Stimulated activated CD4-positive, alpha-beta T cell treated with anti-CD3 and anti-CD28 coated beads, TNF-alpha, amount 100 ng/mL, for 1 hour (primary cell): ENCODE measurements around the gene SFTPB.
"Not testable (repeated sequence)": the region's sequence is repeated elsewhere in the genome, so short reads cannot be mapped to it uniquely, and the experiment has no call there.

Source experiments
- DNase-seq, 3 donors: peaks; one replicate each; pipeline ENCODE4 v3.0.0-alpha.2; 2020; ENCODE audit warnings: low read depth in 3 of 3, low spot score in 1 of 3

SFTPB gene

DNA sequence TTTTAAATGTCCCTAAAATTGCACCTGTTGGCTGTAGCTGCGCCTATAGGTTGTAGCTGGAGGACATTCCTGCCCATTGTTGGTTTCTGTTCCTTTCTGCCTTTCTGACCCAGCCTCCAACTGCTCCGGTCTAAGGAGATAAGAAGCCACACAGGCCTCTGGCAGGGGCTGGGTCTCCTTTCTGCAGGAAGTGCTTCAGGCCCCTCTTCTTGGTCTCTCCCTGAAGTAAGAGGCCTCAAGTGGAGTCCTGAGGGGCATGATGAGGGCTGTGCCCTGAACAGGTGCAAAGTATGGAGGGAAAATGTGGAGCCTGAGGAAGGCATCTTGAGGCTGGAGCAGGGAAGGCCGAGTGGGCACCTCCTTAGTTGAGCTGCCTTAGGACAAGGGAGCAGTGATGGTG, 10.4 kb upstream of the SFTPB start:
- no peak for DNase-seq

DNA sequence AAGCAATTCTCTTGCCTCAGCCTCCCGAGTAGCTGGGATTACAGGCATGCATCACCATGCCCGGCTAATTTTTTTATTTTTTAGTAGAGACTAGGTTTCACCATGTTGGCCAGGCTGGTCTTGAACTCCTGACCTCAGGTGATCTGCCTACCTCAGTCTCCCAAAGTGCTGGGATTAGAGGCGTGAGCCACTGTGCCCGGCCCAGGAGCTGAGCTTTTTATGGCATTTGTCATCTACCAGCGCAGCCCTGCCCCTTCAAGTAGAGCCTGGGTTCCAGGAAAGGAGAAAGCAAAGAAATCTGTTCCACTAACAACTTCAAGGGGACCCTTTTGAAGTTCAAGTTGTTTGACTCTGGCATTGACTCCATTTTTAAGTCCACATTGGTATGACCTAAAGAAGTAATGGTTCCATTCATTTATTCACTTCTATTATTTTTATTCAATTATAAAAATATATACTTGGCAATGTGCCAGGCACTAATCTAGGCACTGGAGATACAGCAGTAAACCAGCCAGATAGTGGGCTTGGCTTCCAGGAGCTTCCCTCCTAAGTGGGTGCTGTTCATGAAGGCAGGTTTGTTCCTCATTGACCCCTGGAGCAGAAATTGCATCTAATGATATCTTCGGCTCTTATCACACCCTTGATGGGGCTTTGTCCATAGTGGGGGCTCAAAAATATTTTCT, 8.0 kb upstream of the SFTPB start:
- no peak for DNase-seq

DNA sequence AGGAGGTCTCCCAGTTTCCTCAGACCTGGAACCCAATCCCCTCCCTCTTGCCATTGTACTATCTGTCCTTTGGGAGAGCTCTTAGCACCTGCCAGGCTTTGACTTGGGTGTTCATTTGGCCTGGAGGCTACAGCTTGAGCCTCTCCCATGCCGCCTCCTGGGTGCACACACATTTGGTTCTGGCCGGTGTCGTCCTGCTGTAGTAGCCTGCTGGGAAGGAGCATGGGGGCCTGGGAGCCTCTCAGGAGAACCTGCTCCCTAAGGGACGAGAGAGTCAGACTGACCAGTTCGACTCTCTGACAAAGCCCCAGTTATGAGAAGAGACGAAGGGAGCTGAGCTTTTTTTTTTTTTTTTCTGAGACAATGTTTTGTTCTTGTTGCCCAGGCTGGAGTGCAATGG, 7.4 kb upstream of the SFTPB start:
- DNase-seq, result no peak

DNA sequence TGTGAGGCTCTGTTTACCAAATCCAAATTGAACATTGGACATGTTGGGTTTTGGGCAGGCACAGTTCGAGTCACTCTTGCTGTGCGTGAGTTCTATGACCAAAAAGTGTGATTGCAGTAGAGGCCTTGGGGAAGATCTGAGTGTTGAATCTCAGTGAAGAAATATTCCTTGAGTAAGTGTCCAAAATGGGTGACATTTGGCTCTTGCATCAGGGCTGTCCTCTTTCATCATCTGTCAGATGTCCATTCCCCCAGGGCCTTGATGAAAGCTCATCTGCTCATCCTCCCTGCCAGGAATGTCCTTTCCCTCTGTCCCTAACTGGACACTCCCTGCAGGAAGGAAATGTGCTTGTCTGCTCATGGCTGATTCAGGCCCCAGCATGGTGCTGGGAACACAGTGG, 6.4 kb upstream of the SFTPB start:
- DNase-seq, result no peak

DNA sequence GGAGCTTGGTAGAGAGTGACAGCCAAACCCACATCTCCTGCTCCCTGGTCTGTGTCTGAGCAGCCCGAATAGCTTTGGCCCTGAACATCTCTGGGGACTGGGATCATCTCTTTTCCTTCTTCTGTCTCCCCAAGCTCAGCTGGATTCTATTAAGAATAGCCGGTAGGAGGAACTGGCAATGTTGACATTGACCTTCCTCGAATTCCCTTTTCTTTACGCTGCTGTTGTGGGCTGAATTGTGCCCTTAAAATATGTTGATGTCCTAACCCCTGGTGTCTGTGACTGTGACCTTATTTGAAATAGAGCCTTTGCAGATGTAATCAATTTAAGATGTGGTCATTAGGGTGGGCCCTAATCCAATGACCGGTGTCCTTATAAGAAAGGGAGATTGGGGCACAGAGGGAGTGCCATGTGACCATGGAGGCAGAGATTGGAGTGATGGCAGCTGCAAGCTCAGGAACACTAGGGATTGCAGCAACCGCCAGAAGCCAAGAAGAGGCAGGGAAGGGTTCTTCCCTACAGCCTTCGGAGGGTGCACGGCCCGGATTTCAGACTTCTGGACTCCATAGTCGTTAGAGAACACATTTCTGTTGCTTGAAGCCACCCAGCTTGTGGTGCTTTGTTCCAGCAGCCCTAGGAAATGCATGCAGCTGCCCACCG, 5.8 kb upstream of the SFTPB start:
- DNase-seq, result no peak

DNA sequence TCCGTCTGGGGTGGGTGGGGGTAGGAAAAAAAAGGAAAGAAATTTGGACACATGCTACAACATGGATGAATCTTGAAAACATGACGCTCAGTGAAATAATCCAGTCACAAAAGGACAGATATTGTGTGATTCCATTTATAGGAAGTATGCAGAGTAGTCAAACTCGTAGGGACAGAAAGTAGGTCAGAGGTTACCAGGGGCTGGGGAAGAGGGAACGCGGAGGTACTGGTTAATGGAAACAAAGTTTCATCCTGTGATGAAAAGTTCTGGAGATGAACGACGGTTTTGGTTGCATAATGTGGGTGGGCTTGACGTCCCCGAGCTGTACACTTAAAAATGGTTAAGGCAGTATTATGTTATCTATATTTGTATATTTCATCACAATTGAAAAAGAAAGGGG, 4.5 kb upstream of the SFTPB start:
- DNase-seq, result no peak

DNA sequence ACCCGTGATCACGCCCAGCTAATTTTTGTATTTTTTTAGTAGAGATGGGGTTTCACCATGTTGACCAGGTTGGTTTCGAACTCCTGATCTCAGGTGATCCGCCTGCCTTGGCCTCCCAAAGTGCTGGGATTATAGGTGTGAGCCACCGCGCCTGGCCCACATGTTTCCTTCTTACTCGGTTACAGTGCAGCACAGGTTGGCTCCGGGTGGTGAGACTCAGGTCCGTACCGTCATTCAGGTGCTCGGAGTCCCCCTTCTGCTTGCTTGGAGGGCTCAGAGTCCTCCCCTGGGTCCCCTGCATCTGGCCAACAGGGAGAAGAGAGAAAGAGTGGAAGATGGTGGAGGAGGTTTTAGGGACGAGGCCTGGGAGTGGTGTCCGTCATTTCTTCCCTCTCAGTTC, 2.4 kb upstream of the SFTPB start:
- DNase-seq, result not testable (repeated sequence)

DNA sequence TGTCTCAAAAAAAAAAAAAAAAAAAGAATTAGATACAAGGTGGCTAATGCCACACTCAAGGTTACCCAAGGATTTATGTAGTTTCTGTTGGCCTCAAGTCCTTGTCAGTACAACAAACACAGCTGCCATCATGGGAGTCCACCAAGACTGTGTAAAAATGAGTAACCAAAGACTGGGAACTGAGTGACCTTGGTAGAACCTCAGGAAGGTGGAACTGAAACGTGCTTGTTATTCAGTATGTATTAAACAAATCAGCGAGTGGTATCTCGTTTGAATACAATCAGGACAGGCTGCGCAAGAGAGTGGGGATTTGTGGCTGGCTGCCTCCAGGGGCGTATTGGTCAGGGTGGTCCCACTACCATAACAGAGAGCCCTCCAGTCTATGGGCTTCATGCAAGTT, 1.6 kb upstream of the SFTPB start:
- DNase-seq, result no peak

DNA sequence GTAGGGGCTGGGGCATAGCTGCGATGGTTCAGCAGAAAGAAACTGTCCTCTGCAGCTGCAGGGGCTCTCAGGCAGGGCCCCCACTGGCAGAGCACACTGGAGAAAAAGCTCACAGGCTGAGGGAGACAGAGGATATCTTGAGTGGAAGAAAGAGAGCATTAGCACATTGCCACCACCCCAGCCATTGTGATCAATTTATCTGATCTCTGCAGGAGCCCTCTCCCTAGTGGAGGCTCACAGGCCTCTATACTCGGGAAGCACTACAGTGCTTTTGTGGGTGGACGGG, 801 bp upstream of the SFTPB start:
- DNase-seq, result no peak

DNA sequence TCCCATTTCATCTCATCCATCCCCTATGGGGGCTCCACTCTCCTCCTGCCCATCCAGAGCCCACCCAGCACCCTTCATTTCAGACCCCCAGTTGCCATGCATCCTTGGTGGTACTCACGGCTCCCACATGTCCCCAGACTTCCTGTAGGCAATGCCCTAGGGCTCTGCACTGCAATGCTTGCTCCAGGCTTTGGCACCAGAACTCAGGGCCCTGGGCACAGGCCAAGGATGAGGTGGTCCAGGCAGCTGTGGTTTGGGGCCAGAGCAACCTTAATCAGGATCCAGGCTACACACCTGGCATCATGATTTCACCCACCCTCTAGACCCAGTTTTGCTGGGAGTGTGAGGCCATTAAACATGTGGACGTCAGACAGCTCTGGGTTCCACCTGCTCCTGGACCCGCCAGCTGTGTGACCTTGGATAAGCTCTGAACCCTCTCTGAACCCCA, 414 bp downstream of the SFTPB start:
- DNase-seq, result no peak

DNA sequence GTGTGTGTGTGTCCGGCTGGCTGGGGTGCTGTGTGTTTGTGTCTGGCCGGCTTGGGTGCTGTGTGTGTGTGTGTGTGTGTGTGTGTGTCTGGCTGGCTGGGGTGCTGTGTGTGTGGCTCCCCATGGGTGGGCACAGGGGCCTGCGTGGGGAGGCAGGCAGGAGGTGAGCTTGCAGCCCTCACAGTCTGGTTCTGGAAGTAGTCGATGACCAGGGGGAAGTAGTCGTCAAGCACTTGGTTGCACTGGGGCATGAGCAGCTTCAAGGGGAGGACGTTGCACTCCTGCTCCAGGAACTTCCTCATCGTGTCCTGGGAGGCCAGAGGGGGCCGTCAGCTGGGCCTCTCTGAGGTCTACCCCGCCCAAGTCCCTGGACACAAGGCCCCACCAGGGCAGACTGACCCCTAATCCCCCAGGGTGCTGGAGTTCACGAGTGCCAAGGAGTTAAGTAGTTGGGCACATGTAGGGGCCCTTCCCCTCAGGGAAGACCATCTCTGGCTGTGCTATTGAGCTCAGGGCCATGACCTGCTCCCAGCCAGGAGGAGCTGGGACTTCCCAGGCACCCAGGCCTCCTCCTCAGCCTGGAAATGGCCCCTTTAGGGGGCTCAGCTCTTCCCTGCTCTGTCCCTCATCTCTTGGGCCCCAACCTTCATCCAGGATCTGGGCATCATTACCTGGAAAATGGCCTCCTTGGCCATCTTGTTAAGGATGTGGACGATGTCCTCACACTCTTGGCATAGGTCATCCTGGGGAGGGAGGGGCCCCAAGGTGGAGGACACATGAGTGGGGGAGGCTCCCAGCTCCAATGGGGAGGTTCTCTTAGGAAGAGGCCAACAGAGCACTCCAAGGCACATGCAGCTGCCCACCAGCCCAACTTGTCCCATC, 1.3 kb downstream of the SFTPB start:
- DNase-seq, result no peak

DNA sequence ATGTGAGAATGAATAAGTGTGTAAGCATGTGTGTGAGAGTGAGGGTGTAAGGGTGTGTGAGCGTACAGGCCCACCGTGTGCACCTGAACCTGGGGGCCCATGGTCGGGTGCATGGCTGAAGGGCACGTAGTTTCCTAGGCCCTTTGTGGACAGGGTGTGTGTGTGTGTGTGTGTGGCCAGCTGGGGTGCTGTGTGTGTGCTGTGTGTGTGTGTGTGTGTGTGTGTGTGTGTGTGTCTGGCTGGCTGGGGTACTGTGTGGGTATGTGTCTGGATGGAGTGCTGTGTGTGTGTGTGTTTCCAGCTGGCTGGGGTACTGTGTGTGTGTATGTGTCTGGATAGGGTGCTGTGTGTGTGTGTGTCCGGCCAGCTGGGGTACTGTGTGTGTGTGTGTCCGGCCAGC, 2.0 kb downstream of the SFTPB start:
- no peak for DNase-seq

DNA sequence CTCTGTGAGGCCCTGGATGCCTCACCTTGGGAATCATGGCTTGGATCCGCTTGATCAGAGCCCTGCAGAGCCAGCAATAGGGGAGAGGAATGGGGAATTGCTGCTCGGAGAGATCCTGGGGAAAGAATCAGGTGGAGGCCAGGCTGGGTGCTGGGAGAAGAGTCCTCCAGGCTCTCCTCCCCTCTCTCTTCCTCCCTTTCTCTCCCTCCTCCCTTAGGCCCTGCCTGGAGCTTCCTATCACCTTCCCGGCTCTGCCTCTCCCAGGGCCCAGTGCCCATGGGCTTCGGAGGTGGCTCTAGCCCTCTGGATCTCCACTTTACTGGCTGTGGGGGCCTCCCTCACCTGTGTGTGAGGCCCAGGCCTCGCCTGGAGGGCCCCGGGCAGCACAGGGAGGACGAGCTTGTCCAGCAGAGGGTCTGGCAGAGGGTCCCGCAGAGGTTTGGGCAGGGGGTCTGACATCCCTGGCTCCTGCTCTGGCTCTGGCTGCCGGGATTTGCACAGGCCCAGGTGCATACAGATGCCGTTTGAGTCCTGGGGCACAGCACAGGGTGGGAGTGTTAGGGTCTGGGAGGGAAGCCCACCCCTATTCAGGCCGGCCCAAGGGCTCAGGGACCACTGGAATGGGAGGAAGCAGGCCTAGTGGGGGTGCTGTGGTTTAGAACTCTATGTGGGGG, 2.6 kb downstream of the SFTPB start:
- DNase-seq, result no peak

DNA sequence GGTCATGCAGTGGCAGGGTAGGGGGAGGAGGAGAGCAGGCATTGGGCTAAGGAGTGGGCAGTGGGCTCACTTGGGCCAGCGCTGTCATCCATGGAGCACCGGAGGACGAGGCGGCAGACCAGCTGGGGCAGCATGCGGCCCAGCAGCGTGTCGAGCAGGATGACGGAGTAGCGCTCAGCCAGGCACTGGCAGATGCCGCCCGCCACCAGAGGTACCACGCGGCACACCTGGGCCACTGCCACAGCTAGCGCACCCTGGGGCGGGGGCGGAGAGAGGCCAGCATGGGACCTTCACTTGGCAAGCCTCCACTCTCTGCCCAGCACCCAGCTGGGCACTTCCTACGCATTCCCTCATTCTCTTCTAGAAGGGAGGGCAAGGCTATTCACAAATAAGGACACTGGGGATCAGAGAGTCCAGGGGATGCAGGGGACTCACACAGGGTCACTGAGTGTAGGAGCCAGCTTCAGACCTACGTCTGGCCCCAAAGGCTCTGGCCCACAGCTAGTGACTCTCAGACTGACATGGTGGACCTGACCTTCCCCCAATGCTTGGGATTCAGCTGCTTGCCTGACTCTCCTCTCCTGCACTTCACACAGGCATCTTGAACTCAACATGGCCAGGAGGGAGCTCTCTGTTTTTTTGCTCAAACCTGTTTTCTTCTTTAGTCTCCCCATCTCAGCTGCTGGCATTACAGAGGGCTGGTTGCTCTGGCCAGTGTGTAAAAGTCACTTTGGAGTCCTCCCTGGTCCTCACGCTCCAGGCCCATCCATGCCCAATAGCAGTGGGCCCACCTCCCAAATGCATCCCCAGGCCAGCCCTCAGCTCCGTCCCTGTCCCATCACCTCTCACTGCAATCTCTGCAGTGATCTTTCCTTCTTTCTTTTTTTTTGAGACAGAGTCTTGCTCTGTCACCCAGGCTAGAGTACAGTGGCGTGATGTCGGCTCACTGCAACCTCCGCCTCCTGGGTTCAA, 4.1 kb downstream of the SFTPB start:
- DNase-seq, result no peak

DNA sequence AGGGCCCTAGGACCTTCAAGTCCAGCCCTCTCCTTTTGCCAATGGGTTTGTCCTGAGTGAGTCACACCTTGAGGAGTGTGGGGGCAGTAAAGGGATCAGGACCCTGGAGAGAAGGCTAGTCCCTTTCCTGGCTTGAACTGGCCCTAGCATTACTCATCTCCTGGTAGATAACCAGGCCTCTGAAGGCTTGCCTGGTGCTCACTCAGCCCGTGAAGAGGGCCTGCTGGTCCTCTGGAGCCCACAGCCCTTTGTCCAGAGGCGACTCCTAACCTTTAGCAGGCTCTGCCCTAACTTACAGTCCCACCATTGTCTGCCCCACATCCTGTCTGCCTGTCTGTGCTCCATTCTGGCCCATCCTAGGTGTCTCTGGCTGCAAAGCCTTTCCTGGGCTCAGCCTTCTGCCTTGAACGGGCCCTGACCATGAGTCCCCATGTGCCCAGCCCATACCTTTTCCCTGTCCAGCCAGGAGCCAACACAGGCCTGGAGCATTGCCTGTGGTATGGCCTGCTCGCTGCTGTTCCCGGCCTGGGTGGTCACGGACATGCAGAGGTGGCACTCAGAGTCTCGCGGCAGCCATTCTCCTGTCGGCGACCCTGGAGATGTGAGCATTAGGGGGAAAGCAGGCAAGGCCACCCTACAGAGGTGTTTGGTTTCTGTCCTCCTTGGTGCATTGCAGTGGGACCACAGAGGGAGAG, 5.0 kb downstream of the SFTPB start:
- no peak for DNase-seq

DNA sequence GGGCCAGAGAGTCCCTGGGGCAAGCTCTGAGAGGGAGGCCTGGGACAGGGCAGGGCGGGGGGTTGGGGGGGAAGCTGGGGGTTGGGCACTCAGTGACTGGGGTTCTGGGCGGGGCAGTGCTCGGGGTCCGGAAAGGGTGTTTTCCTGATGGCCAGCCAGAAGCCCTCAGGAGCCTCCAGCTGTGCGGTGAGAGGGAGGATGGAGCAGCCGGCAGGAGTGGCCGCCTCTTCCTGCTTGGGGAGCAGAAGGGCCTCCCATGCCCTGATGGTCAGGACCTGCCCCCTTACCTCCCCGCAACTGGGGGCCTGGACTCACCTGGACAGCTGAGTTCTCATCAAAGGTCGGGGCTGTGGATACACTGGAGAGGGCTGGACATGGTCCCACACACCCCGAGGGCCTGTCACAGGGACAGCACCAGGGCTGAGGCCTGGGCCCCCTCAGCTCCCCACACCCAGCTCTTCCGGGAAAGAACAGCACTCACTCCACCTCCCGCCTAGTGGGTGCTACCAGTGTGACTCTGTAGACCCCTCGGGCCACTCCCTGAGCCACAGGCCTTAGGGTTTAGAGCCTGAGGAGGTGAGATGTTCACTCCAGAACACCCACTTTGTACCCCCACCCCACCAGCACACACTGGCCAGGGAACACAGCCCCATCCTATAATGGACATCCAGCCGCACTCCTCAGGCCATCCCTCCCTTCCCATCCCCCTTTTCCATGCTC, 6.7 kb downstream of the SFTPB start:
- DNase-seq, result no peak

DNA sequence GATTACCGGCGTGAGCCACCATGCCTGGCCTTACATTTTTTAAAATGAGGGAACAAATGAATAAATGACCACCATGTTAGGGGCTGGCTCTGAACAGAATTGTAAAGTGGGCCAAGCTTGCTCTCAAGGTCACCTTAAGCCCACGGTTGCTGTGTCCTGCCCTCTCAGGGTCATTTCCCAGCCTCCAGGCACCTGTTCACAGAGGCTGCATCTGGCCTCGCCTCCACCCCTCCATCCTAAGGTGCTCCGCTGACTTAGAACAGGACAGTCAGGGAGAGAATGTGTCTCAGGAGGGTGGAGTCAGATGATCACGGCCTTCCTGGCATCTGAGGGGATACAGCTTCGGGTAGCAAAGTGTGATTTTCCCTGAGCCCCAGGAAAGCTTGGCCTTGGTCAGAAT, 7.3 kb downstream of the SFTPB start:
- no peak for DNase-seq

DNA sequence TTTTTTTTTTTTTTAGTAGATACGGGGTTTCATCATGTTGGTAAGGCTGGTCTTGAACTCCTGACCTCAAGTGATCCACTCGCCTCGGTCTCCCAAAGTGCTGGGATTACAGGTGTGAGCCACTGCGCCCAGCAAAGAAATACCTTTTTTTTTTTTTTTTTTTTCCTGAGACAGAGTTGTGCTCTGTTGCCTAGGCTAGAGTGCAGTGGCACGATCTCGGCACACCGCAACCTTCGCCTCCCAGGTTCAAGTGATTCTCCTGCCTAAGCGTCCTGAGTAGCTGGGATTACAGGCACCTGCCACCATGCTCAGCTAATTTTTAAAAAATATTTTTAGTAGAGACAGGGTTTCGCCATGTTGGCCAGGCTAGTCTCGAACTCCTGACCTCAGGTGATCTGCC, 7.7 kb downstream of the SFTPB start:
- DNase-seq, result not testable (repeated sequence)

DNA sequence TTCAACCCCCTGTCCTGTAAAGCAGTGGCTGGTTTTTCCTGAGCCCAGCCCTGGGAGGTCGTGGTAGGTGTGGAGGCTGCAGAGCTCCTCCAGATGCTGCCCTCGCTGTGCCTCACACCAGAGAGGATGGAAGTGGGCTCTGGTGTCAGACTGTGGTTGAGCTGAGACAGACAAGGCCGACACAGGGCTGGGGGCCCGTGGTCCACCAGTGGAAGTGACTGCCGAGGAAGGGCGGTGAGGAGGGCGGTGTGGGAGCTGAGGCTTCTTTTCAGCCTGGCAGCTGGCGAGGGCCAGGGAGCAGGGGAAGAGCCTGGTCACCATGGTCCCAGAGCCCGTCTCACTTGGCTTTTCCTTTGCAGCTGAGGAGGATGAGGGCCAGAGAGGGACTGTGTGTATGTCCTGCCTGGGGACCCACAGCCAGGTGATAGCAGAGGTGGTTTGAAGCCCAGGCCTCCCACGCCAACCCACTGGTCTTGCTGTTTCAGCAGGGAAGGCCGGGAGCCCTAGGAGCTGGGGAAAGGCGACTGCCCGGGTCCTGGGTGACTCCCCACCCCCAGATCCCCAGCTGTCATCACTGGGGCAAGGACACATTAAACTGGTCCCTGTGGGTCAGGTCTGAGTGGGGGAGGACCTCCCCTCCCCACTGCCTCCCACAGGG, 8.5 kb downstream of the SFTPB start:
- DNase-seq, result no peak
